Tibial artery (tissue), 4 donors: ENCODE measurements around the gene LIN9.

Experiments used
- DNase-seq, 2 donors: peaks; one replicate each; pipeline ENCODE4 v3.0.0-alpha.2; 2019
- H3K27ac ChIP-seq, 2 donors: fragments of 200-600 bp; sonication (generic) in 1 of 2; 1 replicate in 1 of 2; 2 replicates in 1 of 2; pipeline ENCODE4 v1.5.1; 2018 to 2019; ENCODE audit warnings: mild to moderate bottlenecking in 1 of 2
- H3K27me3 ChIP-seq, 2 donors: fragments of 200-600 bp; sonication (generic) in 1 of 2; one replicate each; pipeline versions ENCODE4 v1.5.1 to v1.6.0; 2016 to 2019
- H3K36me3 ChIP-seq, 3 donors: fragments of 200-600 bp; sonication (generic) in 2 of 3; one replicate each; pipeline ENCODE4 v1.5.1; 2016 to 2019; ENCODE audit warnings: mild to moderate bottlenecking in 2 of 3
- H3K4me1 ChIP-seq, 4 donors: fragments of 200-600 bp; sonication (generic) in 2 of 4; 1 replicate in 3 of 4; 2 replicates in 1 of 4; pipeline ENCODE4 v1.5.1; 2016 to 2019
- H3K4me3 ChIP-seq, 2 donors: fragments of 200-600 bp; sonication (generic) in 1 of 2; 1 replicate in 1 of 2; 2 replicates in 1 of 2; pipeline ENCODE4 v1.5.1; 2018 to 2019; ENCODE audit warnings: mild to moderate bottlenecking in 2 of 2
- H3K9me3 ChIP-seq, 3 donors: fragments of 200-600 bp; sonication (generic) in 1 of 3; one replicate each; pipeline ENCODE4 v1.5.1; 2016 to 2019
- CTCF ChIP-seq, 2 experiments: fragments of 200-600 bp in 1 of 2; fragments of 450-650 bp in 1 of 2; IDR thresholded peaks; one replicate each; pipeline ENCODE4 v1.5.1; 2017 to 2019; ENCODE audit warnings: antibody characterized with exemption in 2 of 2, mild to moderate bottlenecking in 1 of 2, moderate library complexity in 1 of 2
- intact Hi-C: fragments of 100-400 bp; cut with DNase I; formaldehyde crosslinking; loops from one replicate; pipeline ENCODE4 v1.15.0; 2023; ENCODE audit warnings: low total_unique reads

Gene LIN9

GRCh38 chr1:226217273-226217672 lies 91.7 kb downstream of the LIN9 start:
- no peak for DNase-seq
- intact Hi-C loops: no loop called here
- no peaks in the 10 kb centered on the region for H3K9me3 ChIP-seq
- H3K36me3 ChIP-seq: no peaks in the 10 kb centered on the region
- no peaks in the 10 kb centered on the region for H3K4me1 ChIP-seq
- H3K27ac ChIP-seq: no peak overlapping the region
- TF ChIP-seq CTCF (IDR thresholded peaks at IDR 0.05): no peak
- H3K4me3 ChIP-seq: no peak overlapping the region
- peaks cover 0 to 2% of the 10 kb centered on the region in 2 donors for H3K27me3 ChIP-seq

- TF ChIP-seq CTCF (IDR thresholded peaks at IDR 0.05): no peak
- intact Hi-C loops: no loop called here
- no peaks in the 10 kb centered on the region for H3K4me1 ChIP-seq
These were observed 92.9 kb downstream of the LIN9 start for GRCh38 chr1:226216056-226216455.

GRCh38 chr1:226215239-226215638 lies 93.7 kb downstream of the LIN9 start:
- peaks cover 0 to 2% of the 10 kb centered on the region in 2 donors for H3K27me3 ChIP-seq
- intact Hi-C loops: no loop called here

More at GRCh38 chr1:226216056-226216455, 92.9 kb downstream of the LIN9 start:
- no peak overlapping the region for H3K4me3 ChIP-seq
- DNase-seq: no peak
- no peaks in the 10 kb centered on the region for H3K9me3 ChIP-seq
- peaks cover 0 to 2% of the 10 kb centered on the region in 2 donors for H3K27me3 ChIP-seq
- H3K36me3 ChIP-seq: no peaks in the 10 kb centered on the region
- H3K27ac ChIP-seq: no peak overlapping the region

GRCh38 chr1:226212545-226212944 lies 96.4 kb downstream of the LIN9 start:
- no peak for DNase-seq
- Histone ChIP-seq H3K4me3 (no peak overlapping the region), H3K27me3 (peaks cover 0 to 2% of the 10 kb centered on the region in 2 donors), H3K27ac (no peak overlapping the region), H3K4me1 (no peaks in the 10 kb centered on the region), H3K9me3 (no peaks in the 10 kb centered on the region), H3K36me3 (no peaks in the 10 kb centered on the region)
- intact Hi-C loops: no loop called here
- no peak for TF ChIP-seq CTCF (IDR thresholded peaks at IDR 0.05)

More at GRCh38 chr1:226215239-226215638, 93.7 kb downstream of the LIN9 start:
- H3K27ac ChIP-seq: no peak overlapping the region
- TF ChIP-seq CTCF (IDR thresholded peaks at IDR 0.05): no peak
- H3K4me3 ChIP-seq: no peak overlapping the region
- DNase-seq: no peak
- no peaks in the 10 kb centered on the region for H3K9me3 ChIP-seq
- no peaks in the 10 kb centered on the region for H3K36me3 ChIP-seq
- H3K4me1 ChIP-seq: no peaks in the 10 kb centered on the region

GRCh38 chr1:226211181-226211821 lies 97.7 kb downstream of the LIN9 start:
- intact Hi-C loops: no loop called here

More at GRCh38 chr1:226211181-226211821, 97.7 kb downstream of the LIN9 start:
- no peaks in the 10 kb centered on the region for H3K27me3 ChIP-seq
- no peaks in the 10 kb centered on the region for H3K9me3 ChIP-seq
- no peak overlapping the region for H3K4me3 ChIP-seq
- DNase-seq: no peak
- H3K4me1 ChIP-seq: no peaks in the 10 kb centered on the region
- no peaks in the 10 kb centered on the region for H3K36me3 ChIP-seq
- H3K27ac ChIP-seq: no peak overlapping the region
- TF ChIP-seq CTCF (IDR thresholded peaks at IDR 0.05): no peak
